H9 (cell line): ENCODE results near the gene TDP2. TPM values are rescaled to one million over a fixed set of nuclear protein-coding genes. Genes with fewer than 3 reads are reported as not detected.

ENCODE experiments used
- DNase-seq: peaks from one replicate; pipeline ENCODE4 v3.0.0-alpha.2; 2017
- H2AFZ ChIP-seq: one replicate; pipeline ENCODE4 v1.6.1; 2013; ENCODE audit warnings: mild to moderate bottlenecking, low read length, control low read depth, moderate library complexity
- H2AK5ac ChIP-seq: 2 replicates; pipeline ENCODE4 v1.6.1; 2013; ENCODE audit warnings: low read length, control low read depth, mixed read lengths; ENCODE audit not compliant: insufficient read length
- H2BK120ac ChIP-seq: one replicate; pipeline ENCODE4 v1.6.1; 2013; ENCODE audit warnings: low read depth, mild to moderate bottlenecking, low read length, control low read depth, inconsistent platforms; ENCODE audit not compliant: poor library complexity, severe bottlenecking
- H2BK12ac ChIP-seq: 2 replicates; pipeline ENCODE4 v1.6.1; 2013; ENCODE audit warnings: low read length, control low read depth, mixed read lengths, low read depth; ENCODE audit not compliant: insufficient read length
- H2BK15ac ChIP-seq: 2 replicates; pipeline ENCODE4 v1.6.1; 2013; ENCODE audit warnings: low read depth, low read length, control low read depth
- H2BK20ac ChIP-seq: one replicate; pipeline ENCODE4 v1.6.1; 2013; ENCODE audit warnings: low read depth, mild to moderate bottlenecking, low read length, control low read depth, inconsistent platforms; ENCODE audit not compliant: poor library complexity, severe bottlenecking
- H2BK5ac ChIP-seq: 2 replicates; pipeline ENCODE4 v1.6.1; 2013; ENCODE audit warnings: low read length, control low read depth, mixed read lengths; ENCODE audit not compliant: insufficient read length
- H3K14ac ChIP-seq: 2 replicates; pipeline ENCODE4 v1.6.1; 2013; ENCODE audit warnings: low read length, control low read depth; ENCODE audit not compliant: insufficient read depth
- H3K18ac ChIP-seq: 2 replicates; pipeline ENCODE4 v1.6.1; 2013; ENCODE audit warnings: low read depth, mild to moderate bottlenecking, mixed read lengths, low read length, control low read depth; ENCODE audit not compliant: insufficient read length
- H3K23ac ChIP-seq: 2 replicates; pipeline ENCODE4 v1.6.1; 2013; ENCODE audit warnings: low read length, control low read depth, mixed read lengths, low read depth; ENCODE audit not compliant: insufficient read length
- H3K23me2 ChIP-seq: 2 replicates; pipeline ENCODE4 v1.6.1; 2013; ENCODE audit warnings: low read depth, mild to moderate bottlenecking, mixed read lengths, low read length, control low read depth; ENCODE audit not compliant: insufficient read length, poor library complexity, severe bottlenecking
- H3K27ac ChIP-seq: 2 replicates; pipeline ENCODE4 v1.5.1; 2013; ENCODE audit warnings: low read length, control low read depth, mixed read lengths, low read depth; ENCODE audit not compliant: insufficient read length
- H3K27me3 ChIP-seq: 2 replicates; pipeline ENCODE4 v1.6.1; 2013; ENCODE audit warnings: low read length, control low read depth, inconsistent platforms; ENCODE audit not compliant: insufficient read depth
- H3K4ac ChIP-seq: 2 replicates; pipeline ENCODE4 v1.6.1; 2013; ENCODE audit warnings: low read depth, mild to moderate bottlenecking, control low read depth, inconsistent platforms, low read length, moderate library complexity
- H3K4me1 ChIP-seq: 2 replicates; pipeline ENCODE4 v1.6.1; 2013; ENCODE audit warnings: low read length, control low read depth, inconsistent platforms; ENCODE audit not compliant: insufficient read depth
- H3K4me2 ChIP-seq: 2 replicates; pipeline ENCODE4 v1.6.1; 2013; ENCODE audit warnings: low read length, control low read depth, mixed read lengths; ENCODE audit not compliant: insufficient read length, insufficient read depth
- H3K56ac ChIP-seq: 2 replicates; pipeline ENCODE4 v1.6.1; 2013; ENCODE audit warnings: low read depth, mild to moderate bottlenecking, mixed read lengths, low read length, control low read depth; ENCODE audit not compliant: insufficient read length
- H3K79me1 ChIP-seq: 2 replicates; pipeline ENCODE4 v1.6.1; 2013; ENCODE audit warnings: low read depth, mild to moderate bottlenecking, moderate library complexity, low read length, control low read depth, inconsistent platforms; ENCODE audit not compliant: insufficient read depth, poor library complexity, severe bottlenecking
- H3K79me2 ChIP-seq: 2 replicates; pipeline ENCODE4 v1.6.1; 2013; ENCODE audit warnings: low read length, control low read depth, inconsistent platforms; ENCODE audit not compliant: insufficient read depth
- H3K9ac ChIP-seq: 2 replicates; pipeline ENCODE4 v1.6.1; 2013; ENCODE audit warnings: low read length, control low read depth, mixed read lengths; ENCODE audit not compliant: insufficient read length; ENCODE audit errors: extremely low read depth
- H3K9me3 ChIP-seq: one replicate; pipeline ENCODE4 v1.6.1; 2013; ENCODE audit warnings: low read depth, low read length, inconsistent platforms; ENCODE audit not compliant: control insufficient read depth
- H3T11ph ChIP-seq: one replicate; pipeline ENCODE4 v1.6.1; 2013; ENCODE audit warnings: mild to moderate bottlenecking, low read length, control low read depth, inconsistent platforms
- H4K20me1 ChIP-seq: one replicate; pipeline ENCODE4 v1.6.1; 2013; ENCODE audit not compliant: control insufficient read depth, insufficient read length, insufficient read depth
- H4K5ac ChIP-seq: 2 replicates; pipeline ENCODE4 v1.6.1; 2013; ENCODE audit warnings: low read depth, mild to moderate bottlenecking, mixed read lengths, low read length, control low read depth; ENCODE audit not compliant: insufficient read length
- H4K8ac ChIP-seq: replicated peaks from 2 replicates; pipeline ENCODE4 v1.6.1; 2013; ENCODE audit warnings: low read length, control low read depth, mixed read lengths, low read depth; ENCODE audit not compliant: insufficient read length
- H4K91ac ChIP-seq: 2 replicates; pipeline ENCODE4 v1.6.1; 2013; ENCODE audit warnings: low read depth, mild to moderate bottlenecking, moderate library complexity, mixed read lengths, low read length, control low read depth; ENCODE audit not compliant: insufficient read length
- H3K27ac Mint-ChIP-seq, 3 experiments: 2 replicates in 2 of 3; 3 replicates in 1 of 3; pipeline ENCODE4 v1.8.0; 2020 to 2021; ENCODE audit warnings: mixed read lengths in 3 of 3, mild to moderate bottlenecking in 1 of 3, moderate library complexity in 1 of 3
- H3K27me3 Mint-ChIP-seq: 2 replicates; pipeline ENCODE4 v1.8.0; 2021; ENCODE audit warnings: low read depth, mild to moderate bottlenecking, moderate library complexity, mixed read lengths
- H3K36me3 Mint-ChIP-seq, 3 experiments: 2 replicates in 2 of 3; 3 replicates in 1 of 3; pipeline ENCODE4 v1.8.0; 2020 to 2021; ENCODE audit warnings: low read depth in 3 of 3, mixed read lengths in 3 of 3; ENCODE audit not compliant: insufficient read depth in 1 of 3
- H3K4me1 Mint-ChIP-seq, 2 experiments: 2 replicates each; pipeline ENCODE4 v1.8.0; 2020; ENCODE audit warnings: mixed read lengths in 2 of 2
- H3K4me3 Mint-ChIP-seq, 2 experiments: 2 replicates in 1 of 2; 3 replicates in 1 of 2; pipeline ENCODE4 v1.8.0; 2020 to 2021; ENCODE audit warnings: mild to moderate bottlenecking in 2 of 2, mixed read lengths in 2 of 2, moderate library complexity in 1 of 2
- H3K9me3 Mint-ChIP-seq, 2 experiments: 2 replicates in 1 of 2; 3 replicates in 1 of 2; pipeline ENCODE4 v1.8.0; 2020; ENCODE audit warnings: mild to moderate bottlenecking in 2 of 2, mixed read lengths in 2 of 2, moderate library complexity in 1 of 2
- total RNA-seq: library from RNA; stranded (reverse); gene quantifications from 2 replicates; pipeline ENCODE4 v1.2.1, GENCODE V29; 2021
- TF ChIP-seq, protein P1 (sequence below): fragments of 200-600 bp; sonication (generic); conservative IDR thresholded peaks from 3 replicates; pipeline ENCODE4 v1.8.0; 2021; ENCODE audit warnings: antibody characterized with exemption, mild to moderate bottlenecking

TDP2 gene
- total RNA-seq, 1 experiment from 2014 or later = 55.6 TPM

- Histone ChIP-seq H2BK20ac (no peak overlapping the region), H3K23me2 (no peaks in the 10 kb centered on the region), H3K27ac (no peak overlapping the region), H3K27me3 (no peaks in the 10 kb centered on the region), H3K79me1 (no peaks in the 10 kb centered on the region), H4K5ac (no peak overlapping the region), H2BK120ac (no peak overlapping the region), H3K4ac (no peak overlapping the region), H3K23ac (no peak overlapping the region), H4K8ac (no peak overlapping the region), H2AK5ac (no peak overlapping the region), H2BK15ac (no peak overlapping the region), H3K4me2 (no peak overlapping the region), H3K9me3 (no peaks in the 10 kb centered on the region), H3T11ph (no peak overlapping the region), H4K20me1 (no peaks in the 10 kb centered on the region), H2BK5ac (no peak overlapping the region), H3K4me1 (no peaks in the 10 kb centered on the region), H3K18ac (no peak overlapping the region), H2BK12ac (no peak overlapping the region), H3K56ac (no peak overlapping the region), H3K14ac (no peak overlapping the region), H2AFZ (no peak overlapping the region), H3K9ac (no peak overlapping the region), H4K91ac (no peak overlapping the region), H3K79me2 (no peaks in the 10 kb centered on the region)
- no peaks in the 10 kb centered on the region; the same call in 1 of the 2 replicates for H3K27me3 Mint-ChIP-seq
- H3K9me3 Mint-ChIP-seq = peaks cover 4 to 10% of the 10 kb centered on the region in 2 experiments; a peak in 3 of 5 replicates
- DNase-seq = no peak
- H3K27ac Mint-ChIP-seq = no peak overlapping the region
- H3K4me1 Mint-ChIP-seq = peaks cover 3 to 8% of the 10 kb centered on the region in 2 experiments; a peak in 3 of 4 replicates
- H3K4me3 Mint-ChIP-seq = no peak overlapping the region
- TF ChIP-seq, protein P1, sequence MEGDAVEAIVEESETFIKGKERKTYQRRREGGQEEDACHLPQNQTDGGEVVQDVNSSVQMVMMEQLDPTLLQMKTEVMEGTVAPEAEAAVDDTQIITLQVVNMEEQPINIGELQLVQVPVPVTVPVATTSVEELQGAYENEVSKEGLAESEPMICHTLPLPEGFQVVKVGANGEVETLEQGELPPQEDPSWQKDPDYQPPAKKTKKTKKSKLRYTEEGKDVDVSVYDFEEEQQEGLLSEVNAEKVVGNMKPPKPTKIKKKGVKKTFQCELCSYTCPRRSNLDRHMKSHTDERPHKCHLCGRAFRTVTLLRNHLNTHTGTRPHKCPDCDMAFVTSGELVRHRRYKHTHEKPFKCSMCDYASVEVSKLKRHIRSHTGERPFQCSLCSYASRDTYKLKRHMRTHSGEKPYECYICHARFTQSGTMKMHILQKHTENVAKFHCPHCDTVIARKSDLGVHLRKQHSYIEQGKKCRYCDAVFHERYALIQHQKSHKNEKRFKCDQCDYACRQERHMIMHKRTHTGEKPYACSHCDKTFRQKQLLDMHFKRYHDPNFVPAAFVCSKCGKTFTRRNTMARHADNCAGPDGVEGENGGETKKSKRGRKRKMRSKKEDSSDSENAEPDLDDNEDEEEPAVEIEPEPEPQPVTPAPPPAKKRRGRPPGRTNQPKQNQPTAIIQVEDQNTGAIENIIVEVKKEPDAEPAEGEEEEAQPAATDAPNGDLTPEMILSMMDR = no peak
- H3K36me3 Mint-ChIP-seq = no peaks in the 10 kb centered on the region; a peak in 3 of 7 replicates
These were observed 30.0 kb downstream of the TDP2 start for GRCh38 chr6:24636681-24637080.
